Placental epithelial cell (primary cell): ENCODE results near the gene HTRA3. TPM values are rescaled to one million over a fixed set of nuclear protein-coding genes. Genes with fewer than 3 reads are reported as not detected.

ENCODE experiments used
- total RNA-seq: library from RNA; depleted of rRNA; stranded (reverse); fragments of >200 nt; gene quantifications from 2 replicates; pipeline ENCODE4 v1.2.3, GENCODE V29; 2012

Gene HTRA3
- total RNA-seq: 7.1 and 56.8 TPM in 2 replicates

GRCh38 chr4:8269535-8270417 is at the start of gene HTRA3:
HTRA3 (plus strand) TSS chr4:8269754; CDS start chr4:8269969, 215 bp downstream.

Other genes starting within 250 kb of the HTRA3 start
- under 0.01 TPM in 1 of 2 replicates, not detected in the other for gene ABLIM2, start 110.9 kb upstream of the HTRA3 start, total RNA-seq
- 2.4 and 10.3 TPM in 2 replicates for gene SH3TC1, start 70.5 kb upstream of the HTRA3 start, total RNA-seq
- gene ACOX3, start 171.0 kb downstream of the HTRA3 start, total RNA-seq: 37.8 and 42.0 TPM in 2 replicates
- gene TRMT44, start 171.0 kb downstream of the HTRA3 start, total RNA-seq: 17.3 and 20.6 TPM in 2 replicates